Neural cell (in vitro differentiated cells): ENCODE results near the gene FOXI3.

Experiments
- EZH2 ChIP-seq: fragments of 200-600, 300-800 bp; shearing (Covaris generic), sonication (generic); IDR thresholded peaks from 2 replicates; pipeline ENCODE4 v1.6.1; 2014; ENCODE audit warnings: antibody characterized with exemption, low read length, borderline replicate concordance, mild to moderate bottlenecking; ENCODE audit not compliant: insufficient read depth, poor library complexity, severe bottlenecking
- TF ChIP-seq, protein P1 (sequence below): fragments of 450-650 bp; IDR thresholded peaks from 2 replicates; pipeline ENCODE4 v1.5.1; 2014; ENCODE audit warnings: antibody characterized with exemption, mild to moderate bottlenecking, moderate library complexity; ENCODE audit not compliant: poor library complexity, severe bottlenecking
- TF ChIP-seq, protein P2 (sequence below): IDR thresholded peaks from 2 replicates; pipeline ENCODE4 v1.6.1; 2012; ENCODE audit warnings: borderline replicate concordance

DNA sequence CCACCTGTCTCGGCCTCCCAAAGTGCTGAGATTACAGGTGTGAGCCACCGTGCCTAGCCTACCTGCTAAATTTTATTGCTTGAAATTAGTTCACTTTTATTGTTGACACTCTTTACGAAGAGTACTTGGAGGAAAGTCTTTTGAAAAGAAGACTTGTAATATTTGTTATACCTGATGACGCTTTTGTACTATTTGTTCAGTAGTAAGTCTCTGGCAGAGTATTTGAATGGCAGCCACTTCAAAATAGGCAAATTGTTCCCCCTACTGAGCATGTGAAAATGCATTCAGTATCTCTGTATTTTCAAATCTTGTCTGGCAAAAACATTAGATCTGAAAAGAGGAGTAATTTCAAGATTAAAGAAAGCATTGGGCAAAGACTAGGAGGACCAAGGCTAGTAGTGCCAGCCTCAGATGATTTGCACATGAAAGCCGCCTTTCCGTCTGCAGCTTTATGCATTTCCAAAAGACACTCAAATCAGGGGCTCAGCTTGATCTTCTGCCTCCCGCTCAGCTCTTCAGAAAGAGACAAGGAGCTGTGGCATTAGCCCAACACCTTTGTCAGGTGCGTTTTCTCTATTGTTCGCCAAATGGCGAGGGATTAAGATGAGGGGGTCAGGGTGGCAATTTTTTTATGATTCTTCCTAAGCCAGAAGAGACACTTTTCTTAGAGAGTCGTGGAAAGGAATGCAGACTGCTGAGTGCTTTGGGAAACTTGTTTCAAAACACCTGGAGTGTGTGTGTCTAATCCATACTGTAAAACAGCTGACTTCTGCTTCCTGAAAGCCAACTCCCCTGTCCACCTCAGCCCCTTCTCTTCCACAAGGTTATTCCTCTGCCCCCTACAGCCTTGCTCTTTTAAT, 18.8 kb upstream of the FOXI3 start:
- TF ChIP-seq, protein P1, sequence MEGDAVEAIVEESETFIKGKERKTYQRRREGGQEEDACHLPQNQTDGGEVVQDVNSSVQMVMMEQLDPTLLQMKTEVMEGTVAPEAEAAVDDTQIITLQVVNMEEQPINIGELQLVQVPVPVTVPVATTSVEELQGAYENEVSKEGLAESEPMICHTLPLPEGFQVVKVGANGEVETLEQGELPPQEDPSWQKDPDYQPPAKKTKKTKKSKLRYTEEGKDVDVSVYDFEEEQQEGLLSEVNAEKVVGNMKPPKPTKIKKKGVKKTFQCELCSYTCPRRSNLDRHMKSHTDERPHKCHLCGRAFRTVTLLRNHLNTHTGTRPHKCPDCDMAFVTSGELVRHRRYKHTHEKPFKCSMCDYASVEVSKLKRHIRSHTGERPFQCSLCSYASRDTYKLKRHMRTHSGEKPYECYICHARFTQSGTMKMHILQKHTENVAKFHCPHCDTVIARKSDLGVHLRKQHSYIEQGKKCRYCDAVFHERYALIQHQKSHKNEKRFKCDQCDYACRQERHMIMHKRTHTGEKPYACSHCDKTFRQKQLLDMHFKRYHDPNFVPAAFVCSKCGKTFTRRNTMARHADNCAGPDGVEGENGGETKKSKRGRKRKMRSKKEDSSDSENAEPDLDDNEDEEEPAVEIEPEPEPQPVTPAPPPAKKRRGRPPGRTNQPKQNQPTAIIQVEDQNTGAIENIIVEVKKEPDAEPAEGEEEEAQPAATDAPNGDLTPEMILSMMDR = no peak
- no peak for TF ChIP-seq EZH2
- TF ChIP-seq, protein P2, sequence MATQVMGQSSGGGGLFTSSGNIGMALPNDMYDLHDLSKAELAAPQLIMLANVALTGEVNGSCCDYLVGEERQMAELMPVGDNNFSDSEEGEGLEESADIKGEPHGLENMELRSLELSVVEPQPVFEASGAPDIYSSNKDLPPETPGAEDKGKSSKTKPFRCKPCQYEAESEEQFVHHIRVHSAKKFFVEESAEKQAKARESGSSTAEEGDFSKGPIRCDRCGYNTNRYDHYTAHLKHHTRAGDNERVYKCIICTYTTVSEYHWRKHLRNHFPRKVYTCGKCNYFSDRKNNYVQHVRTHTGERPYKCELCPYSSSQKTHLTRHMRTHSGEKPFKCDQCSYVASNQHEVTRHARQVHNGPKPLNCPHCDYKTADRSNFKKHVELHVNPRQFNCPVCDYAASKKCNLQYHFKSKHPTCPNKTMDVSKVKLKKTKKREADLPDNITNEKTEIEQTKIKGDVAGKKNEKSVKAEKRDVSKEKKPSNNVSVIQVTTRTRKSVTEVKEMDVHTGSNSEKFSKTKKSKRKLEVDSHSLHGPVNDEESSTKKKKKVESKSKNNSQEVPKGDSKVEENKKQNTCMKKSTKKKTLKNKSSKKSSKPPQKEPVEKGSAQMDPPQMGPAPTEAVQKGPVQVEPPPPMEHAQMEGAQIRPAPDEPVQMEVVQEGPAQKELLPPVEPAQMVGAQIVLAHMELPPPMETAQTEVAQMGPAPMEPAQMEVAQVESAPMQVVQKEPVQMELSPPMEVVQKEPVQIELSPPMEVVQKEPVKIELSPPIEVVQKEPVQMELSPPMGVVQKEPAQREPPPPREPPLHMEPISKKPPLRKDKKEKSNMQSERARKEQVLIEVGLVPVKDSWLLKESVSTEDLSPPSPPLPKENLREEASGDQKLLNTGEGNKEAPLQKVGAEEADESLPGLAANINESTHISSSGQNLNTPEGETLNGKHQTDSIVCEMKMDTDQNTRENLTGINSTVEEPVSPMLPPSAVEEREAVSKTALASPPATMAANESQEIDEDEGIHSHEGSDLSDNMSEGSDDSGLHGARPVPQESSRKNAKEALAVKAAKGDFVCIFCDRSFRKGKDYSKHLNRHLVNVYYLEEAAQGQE = no peak
